B cell (primary cell): ENCODE data around the gene PARD3. TPM values are rescaled to one million over a fixed set of nuclear protein-coding genes. Genes with fewer than 3 reads are reported as not detected.

ENCODE experiments used
- ATAC-seq: fragments of 200-7000 bp; cut with Tn5 transposase; one replicate; pipeline ENCODE4 v1.10.0; 2021; ENCODE audit warnings: low read depth, mild to moderate bottlenecking, moderate number of reproducible peaks, moderate library complexity
- CTCF ChIA-PET: fragments of 350-600 bp; sonication (Branson Sonifier 250); formaldehyde crosslinking; loops from one replicate; lab custom pipeline; 2021; ENCODE audit warnings: antibody characterized with exemption, inconsistent platforms; lab: Charles Lee
- POLR2A ChIA-PET: fragments of 350-600 bp; sonication (Branson Sonifier 250); formaldehyde crosslinking; loops from one replicate; lab custom pipeline; 2021; ENCODE audit warnings: antibody characterized with exemption; lab: Charles Lee
- DNase-seq: peaks from one replicate; pipeline ENCODE4 v3.0.0; 2013
- H2AFZ ChIP-seq: 2 replicates; pipeline ENCODE4 v1.6.1; 2012; ENCODE audit warnings: mild to moderate bottlenecking, low read depth, low read length; ENCODE audit not compliant: insufficient read depth, poor library complexity, severe bottlenecking
- H3K27ac ChIP-seq, 2 donors: 1 replicate in 1 of 2; 2 replicates in 1 of 2; pipeline ENCODE4 v1.5.1; 2012 to 2013; ENCODE audit warnings: low read length in 2 of 2, mild to moderate bottlenecking in 2 of 2, moderate library complexity in 1 of 2
- H3K27me3 ChIP-seq, 4 experiments: fragments of 200-600 bp in 1 of 4; sonication (generic) in 1 of 4; replicated peaks in 1 of 4; 1 replicate in 2 of 4; 2 replicates in 2 of 4; pipeline versions ENCODE4 v1.6.1 to v1.7.0; 2013 to 2016; ENCODE audit warnings: low read length in 3 of 4, mild to moderate bottlenecking in 2 of 4, mixed read lengths in 1 of 4, moderate library complexity in 1 of 4; ENCODE audit not compliant: insufficient read depth in 4 of 4, control insufficient read depth in 3 of 4; ENCODE audit errors: control extremely low read depth in 1 of 4
- H3K36me3 ChIP-seq, 2 experiments: replicated peaks in 1 of 2; 1 replicate in 1 of 2; 2 replicates in 1 of 2; pipeline versions ENCODE4 v1.6.1 to v1.7.1; 2013; ENCODE audit warnings: low read length in 1 of 2; ENCODE audit not compliant: insufficient read depth in 2 of 2, control insufficient read depth in 1 of 2; ENCODE audit errors: control extremely low read depth in 1 of 2, extremely low read depth in 1 of 2
- H3K4me1 ChIP-seq, 2 donors: fragments of 200-600 bp in 1 of 2; sonication (generic) in 1 of 2; 1 replicate in 1 of 2; 2 replicates in 1 of 2; pipeline versions ENCODE4 v1.5.1 to v1.6.1; 2013 to 2017; ENCODE audit warnings: low read length in 2 of 2; ENCODE audit not compliant: control insufficient read depth in 2 of 2, insufficient read depth in 2 of 2
- H3K4me2 ChIP-seq: replicated peaks from 2 replicates; pipeline ENCODE3; 2012; ENCODE audit warnings: mild to moderate bottlenecking, low read depth, low read length; ENCODE audit not compliant: poor library complexity, severe bottlenecking
- H3K4me3 ChIP-seq, 5 experiments: fragments of 200-600 bp in 1 of 5; sonication (generic) in 1 of 5; 1 replicate in 3 of 5; 2 replicates in 2 of 5; pipeline versions ENCODE4 v1.5.1 to v1.7.0; 2011 to 2016; ENCODE audit warnings: low read length in 4 of 5, mild to moderate bottlenecking in 4 of 5, low read depth in 2 of 5, control low read depth in 1 of 5, moderate library complexity in 1 of 5; ENCODE audit not compliant: insufficient read depth in 1 of 5; ENCODE audit errors: control extremely low read depth in 1 of 5, extremely low read depth in 1 of 5
- H3K79me2 ChIP-seq: fragments of 200-600 bp; sonication (generic); one replicate; pipeline ENCODE4 v1.6.0; 2016; ENCODE audit warnings: low read length; ENCODE audit not compliant: control insufficient read depth, insufficient read depth
- H3K9ac ChIP-seq: fragments of 200-600 bp; sonication (generic); 2 replicates; pipeline ENCODE4 v1.6.1; 2017; ENCODE audit warnings: mild to moderate bottlenecking, low read length, moderate library complexity
- H3K9me3 ChIP-seq, 3 donors: one replicate each; pipeline versions ENCODE4 v1.6.1 to v1.7.1; 2013; ENCODE audit warnings: low read length in 2 of 3; ENCODE audit not compliant: control insufficient read depth in 2 of 3, insufficient read depth in 1 of 3; ENCODE audit errors: control extremely low read depth in 1 of 3
- H4K20me1 ChIP-seq: 2 replicates; pipeline ENCODE4 v1.6.0; 2012; ENCODE audit warnings: mild to moderate bottlenecking, low read length; ENCODE audit not compliant: insufficient read depth, control insufficient read depth, poor library complexity, severe bottlenecking
- H3K27ac Mint-ChIP-seq: one replicate; pipeline ENCODE4 v1.8.0; 2021; ENCODE audit warnings: mixed read lengths
- H3K27me3 Mint-ChIP-seq: one replicate; pipeline ENCODE4 v1.8.0; 2021; ENCODE audit warnings: mixed read lengths
- H3K4me1 Mint-ChIP-seq: one replicate; pipeline ENCODE4 v1.8.0; 2021; ENCODE audit warnings: mixed read lengths
- H3K4me3 Mint-ChIP-seq: one replicate; pipeline ENCODE4 v1.8.0; 2021; ENCODE audit warnings: mixed read lengths
- H3K9me3 Mint-ChIP-seq: one replicate; pipeline ENCODE4 v1.8.0; 2022; ENCODE audit warnings: mixed read lengths; ENCODE audit not compliant: insufficient read depth
- EZH2 ChIP-seq: IDR thresholded peaks from 2 replicates; pipeline ENCODE4 v1.6.1; 2012; ENCODE audit warnings: borderline replicate concordance, low read depth, mild to moderate bottlenecking, moderate library complexity, low read length; ENCODE audit not compliant: insufficient read depth, poor library complexity, severe bottlenecking
- WGBS: methylation state at CpG from one replicate; pipeline ENCODE4 v1.1.5; 2013; ENCODE audit warnings: missing lambda C conversion rate; ENCODE audit not compliant: insufficient coverage; 5-methylcytosine and 5-hydroxymethylcytosine counted together
- intact Hi-C: fragments of 100-400 bp; cut with micrococcal nuclease; formaldehyde crosslinking; loops from one replicate; pipeline ENCODE4 v1.10.0; 2022
- polyA plus RNA-seq: library from polyadenylated mRNA; depleted of rRNA; stranded (reverse); fragments of >200 nt; gene quantifications from 2 replicates; pipeline ENCODE4 v1.2.3, GENCODE V29; 2012
- total RNA-seq, 2 donors: library from RNA; stranded (reverse); fragments of 120-200 nt in 1 of 2; gene quantifications; 1 replicate in 1 of 2; 2 replicates in 1 of 2; pipeline versions ENCODE4 v1.2.3 to v1.2.4, GENCODE V29; 2013 to 2022
- TF ChIP-seq, protein P1 (sequence below): fragments of 200-600 bp; IDR thresholded peaks from one replicate; pipeline ENCODE4 v1.8.0; 2022; ENCODE audit warnings: antibody characterized with exemption, mild to moderate bottlenecking

The PARD3 gene
- total and polyA plus RNA-seq, 2 donors (not counting 1 experiment from before 2014, with no cell fraction given) = not detected

DNA sequence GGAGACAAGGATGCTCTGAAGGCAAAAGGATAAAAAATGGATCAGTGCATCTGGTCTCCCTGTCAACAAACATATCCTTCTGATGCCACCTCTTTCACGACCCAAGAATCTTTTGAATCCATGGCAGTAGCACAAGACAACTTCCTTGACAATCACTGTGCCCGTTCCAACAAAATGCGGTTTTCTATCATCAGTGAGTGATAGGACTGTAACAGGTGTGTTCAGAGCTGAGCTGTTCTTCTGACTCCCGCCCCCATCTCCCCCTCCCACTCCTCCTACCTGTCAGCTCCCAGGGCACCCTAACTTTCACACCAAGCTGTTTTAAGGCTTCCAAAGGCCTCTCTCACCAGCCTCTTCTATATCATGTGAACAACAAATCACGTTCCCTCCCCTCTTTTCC, 74.8 kb downstream of the PARD3 start:
- WGBS = 50% methylated on average over 2 of the region's 5 CpGs
- intact Hi-C loops = no loop called here
- no peak overlapping the region for H3K27ac Mint-ChIP-seq
- Histone ChIP-seq H3K27ac (no peak overlapping the region), H3K36me3 (no peaks in the 10 kb centered on the region), H3K27me3 (peaks cover 0 to 3% (median 0%) of the 10 kb centered on the region in 4 experiments), H2AFZ (no peak overlapping the region), H3K4me1 (no peaks in the 10 kb centered on the region), H3K4me2 (no peak overlapping the region), H4K20me1 (no peaks in the 10 kb centered on the region), H3K9me3 (no peaks in the 10 kb centered on the region), H3K4me3 (no peak overlapping the region), H3K9ac (no peak overlapping the region), H3K79me2 (no peaks in the 10 kb centered on the region)
- peaks cover 12% of the 10 kb centered on the region for H3K27me3 Mint-ChIP-seq
- no peaks in the 10 kb centered on the region for H3K4me1 Mint-ChIP-seq
- POLR2A ChIA-PET = no interaction called here
- ATAC-seq = no peak
- no peaks in the 10 kb centered on the region for H3K9me3 Mint-ChIP-seq
- no peak for DNase-seq
- TF ChIP-seq, protein P1, sequence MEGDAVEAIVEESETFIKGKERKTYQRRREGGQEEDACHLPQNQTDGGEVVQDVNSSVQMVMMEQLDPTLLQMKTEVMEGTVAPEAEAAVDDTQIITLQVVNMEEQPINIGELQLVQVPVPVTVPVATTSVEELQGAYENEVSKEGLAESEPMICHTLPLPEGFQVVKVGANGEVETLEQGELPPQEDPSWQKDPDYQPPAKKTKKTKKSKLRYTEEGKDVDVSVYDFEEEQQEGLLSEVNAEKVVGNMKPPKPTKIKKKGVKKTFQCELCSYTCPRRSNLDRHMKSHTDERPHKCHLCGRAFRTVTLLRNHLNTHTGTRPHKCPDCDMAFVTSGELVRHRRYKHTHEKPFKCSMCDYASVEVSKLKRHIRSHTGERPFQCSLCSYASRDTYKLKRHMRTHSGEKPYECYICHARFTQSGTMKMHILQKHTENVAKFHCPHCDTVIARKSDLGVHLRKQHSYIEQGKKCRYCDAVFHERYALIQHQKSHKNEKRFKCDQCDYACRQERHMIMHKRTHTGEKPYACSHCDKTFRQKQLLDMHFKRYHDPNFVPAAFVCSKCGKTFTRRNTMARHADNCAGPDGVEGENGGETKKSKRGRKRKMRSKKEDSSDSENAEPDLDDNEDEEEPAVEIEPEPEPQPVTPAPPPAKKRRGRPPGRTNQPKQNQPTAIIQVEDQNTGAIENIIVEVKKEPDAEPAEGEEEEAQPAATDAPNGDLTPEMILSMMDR = no peak
- no peak for TF ChIP-seq EZH2
- no peak overlapping the region for H3K4me3 Mint-ChIP-seq
- CTCF ChIA-PET = no interaction called here

DNA sequence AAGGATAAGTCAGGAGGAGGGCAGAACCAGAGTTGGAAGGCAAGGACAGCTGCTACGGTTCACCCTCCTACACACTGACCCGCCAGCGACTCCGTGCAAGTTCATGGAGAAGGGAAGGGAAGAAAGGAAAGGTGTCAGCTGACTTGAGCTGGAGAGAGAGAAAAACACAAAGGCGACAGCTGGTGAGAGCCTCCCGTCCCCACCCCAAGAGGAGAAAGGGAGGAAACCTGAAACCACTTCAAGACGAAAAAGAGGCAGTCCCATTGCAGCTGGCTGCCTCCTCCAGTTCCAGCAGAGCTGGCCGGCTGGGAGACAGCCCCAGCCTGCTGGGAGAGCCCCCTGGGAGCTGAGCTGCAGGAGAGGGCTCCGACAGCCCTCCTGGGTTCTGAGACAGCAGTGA, 75.2 kb downstream of the PARD3 start:
- intact Hi-C loops = no loop called here
- TF ChIP-seq, protein P1 = no peak
- no peak for TF ChIP-seq EZH2
- Histone ChIP-seq H3K36me3 (no peaks in the 10 kb centered on the region), H3K9me3 (no peaks in the 10 kb centered on the region), H2AFZ (no peak overlapping the region), H3K79me2 (no peaks in the 10 kb centered on the region), H3K27me3 (peaks cover 0 to 3% (median 0%) of the 10 kb centered on the region in 4 experiments), H3K27ac (no peak overlapping the region), H3K9ac (no peak overlapping the region), H3K4me3 (no peak overlapping the region), H4K20me1 (no peaks in the 10 kb centered on the region), H3K4me1 (no peaks in the 10 kb centered on the region), H3K4me2 (no peak overlapping the region)
- no peaks in the 10 kb centered on the region for H3K4me1 Mint-ChIP-seq
- no peak for DNase-seq
- H3K27me3 Mint-ChIP-seq = peaks cover 12% of the 10 kb centered on the region
- CTCF ChIA-PET = no interaction called here
- POLR2A ChIA-PET = no interaction called here
- ATAC-seq = no peak
- no peak overlapping the region for H3K4me3 Mint-ChIP-seq
- no peaks in the 10 kb centered on the region for H3K9me3 Mint-ChIP-seq
- WGBS = 26% methylated on average over 4 of the region's 9 CpGs
- H3K27ac Mint-ChIP-seq = no peak overlapping the region
